Activated CD4-positive, alpha-beta T cell treated with anti-CD3 and anti-CD28 coated beads, Interleukin-2, amount 50 U/mL, for 24 hours (primary cell): Measurements from ENCODE around the gene CLIC5.

Experiments used
- DNase-seq, 2 donors: peaks; one replicate each; pipeline ENCODE4 v3.0.0-alpha.2; 2020; ENCODE audit warnings: low read depth in 1 of 2, low spot score in 1 of 2

The CLIC5 gene

GRCh38 chr6:45898941-45899682 is 116.5 kb downstream of the CLIC5 start:
- no peak for DNase-seq

GRCh38 chr6:45896783-45897441 is 118.7 kb downstream of the CLIC5 start:
- DNase-seq: no peak

GRCh38 chr6:45895569-45895968 is 120.1 kb downstream of the CLIC5 start:
- DNase-seq: no peak

- DNase-seq: no peak
Measured at GRCh38 chr6:45892696-45893245, 122.9 kb downstream of the CLIC5 start.

GRCh38 chr6:45892196-45892595 is 123.5 kb downstream of the CLIC5 start:
- no peak for DNase-seq

GRCh38 chr6:45886776-45887175 is 128.9 kb downstream of the CLIC5 start:
- no peak for DNase-seq

GRCh38 chr6:45884336-45884735 is 131.3 kb downstream of the CLIC5 start:
- DNase-seq: no peak

- DNase-seq: no peak
Measured at GRCh38 chr6:45882671-45883070, 133.0 kb downstream of the CLIC5 start.

- no peak for DNase-seq
Measured at GRCh38 chr6:45881705-45882467, 133.8 kb downstream of the CLIC5 start.

- DNase-seq: no peak
Measured at GRCh38 chr6:45880676-45881075, 135.0 kb downstream of the CLIC5 start.

- no peak for DNase-seq
Measured at GRCh38 chr6:45880159-45880558, 135.5 kb downstream of the CLIC5 start.

- DNase-seq: no peak
Measured at GRCh38 chr6:45877970-45878590, 137.6 kb downstream of the CLIC5 start.

- no peak for DNase-seq
Measured at GRCh38 chr6:45872827-45873365, 142.8 kb downstream of the CLIC5 start.

- no peak for DNase-seq
Measured at GRCh38 chr6:45870531-45870930, 145.1 kb downstream of the CLIC5 start.

GRCh38 chr6:45864651-45865050 is 151.0 kb downstream of the CLIC5 start:
- DNase-seq: no peak

- DNase-seq: no peak
Measured at GRCh38 chr6:45858691-45859090, 157.0 kb downstream of the CLIC5 start.

GRCh38 chr6:45857827-45858226 is 157.8 kb downstream of the CLIC5 start:
- no peak for DNase-seq

- no peak for DNase-seq
Measured at GRCh38 chr6:45855642-45856394, 159.8 kb downstream of the CLIC5 start.

- no peak for DNase-seq
Measured at GRCh38 chr6:45854149-45854742, 161.4 kb downstream of the CLIC5 start.

GRCh38 chr6:45851034-45851400 is 164.6 kb downstream of the CLIC5 start:
- DNase-seq: no peak
